Endothelial cell (in vitro differentiated cells): Measurements from ENCODE around the gene TTC9B. TPM values are rescaled to one million over a fixed set of nuclear protein-coding genes. Genes with fewer than 3 reads are reported as not detected.

Experiments used
- DNase-seq: peaks from one replicate; pipeline ENCODE4 v3.0.0; 2021; ENCODE audit warnings: low spot score
- H3K27ac Mint-ChIP-seq: one replicate; pipeline ENCODE4 v1.8.0; 2021; ENCODE audit warnings: mixed read lengths, inconsistent platforms; ENCODE audit not compliant: unreplicated experiment
- H3K27me3 Mint-ChIP-seq: one replicate; pipeline ENCODE4 v1.8.0; 2021; ENCODE audit warnings: mild to moderate bottlenecking, moderate library complexity, mixed read lengths, inconsistent platforms; ENCODE audit not compliant: unreplicated experiment
- H3K36me3 Mint-ChIP-seq: one replicate; pipeline ENCODE4 v1.8.0; 2021; ENCODE audit warnings: mild to moderate bottlenecking, low read depth, mixed read lengths, inconsistent platforms; ENCODE audit not compliant: unreplicated experiment
- H3K4me1 Mint-ChIP-seq: one replicate; pipeline ENCODE4 v1.8.0; 2021; ENCODE audit warnings: mild to moderate bottlenecking, mixed read lengths, inconsistent platforms; ENCODE audit not compliant: unreplicated experiment
- H3K4me3 Mint-ChIP-seq: one replicate; pipeline ENCODE4 v1.8.0; 2021; ENCODE audit warnings: mild to moderate bottlenecking, mixed read lengths, inconsistent platforms; ENCODE audit not compliant: unreplicated experiment
- H3K9me3 Mint-ChIP-seq: one replicate; pipeline ENCODE4 v1.8.0; 2021; ENCODE audit warnings: mixed read lengths, inconsistent platforms; ENCODE audit not compliant: unreplicated experiment
- total RNA-seq: library from RNA; stranded (reverse); fragmentation: NEBNext Ultra II Directional; extraction: Animal tissue kit (Norgen Biotek cat#: 25700); gene quantifications from one replicate; pipeline ENCODE4 v1.2.1, GENCODE V29; 2021; ENCODE audit not compliant: unreplicated experiment
- TF ChIP-seq, protein P1 (sequence below): fragments of 200-600 bp; sonication (generic); IDR thresholded peaks from one replicate; pipeline ENCODE4 v1.5.0; 2021; ENCODE audit warnings: antibody characterized with exemption; ENCODE audit not compliant: unreplicated experiment

The TTC9B gene
- total RNA-seq, 1 donor from 2014 or later = 1.1 TPM

DNA sequence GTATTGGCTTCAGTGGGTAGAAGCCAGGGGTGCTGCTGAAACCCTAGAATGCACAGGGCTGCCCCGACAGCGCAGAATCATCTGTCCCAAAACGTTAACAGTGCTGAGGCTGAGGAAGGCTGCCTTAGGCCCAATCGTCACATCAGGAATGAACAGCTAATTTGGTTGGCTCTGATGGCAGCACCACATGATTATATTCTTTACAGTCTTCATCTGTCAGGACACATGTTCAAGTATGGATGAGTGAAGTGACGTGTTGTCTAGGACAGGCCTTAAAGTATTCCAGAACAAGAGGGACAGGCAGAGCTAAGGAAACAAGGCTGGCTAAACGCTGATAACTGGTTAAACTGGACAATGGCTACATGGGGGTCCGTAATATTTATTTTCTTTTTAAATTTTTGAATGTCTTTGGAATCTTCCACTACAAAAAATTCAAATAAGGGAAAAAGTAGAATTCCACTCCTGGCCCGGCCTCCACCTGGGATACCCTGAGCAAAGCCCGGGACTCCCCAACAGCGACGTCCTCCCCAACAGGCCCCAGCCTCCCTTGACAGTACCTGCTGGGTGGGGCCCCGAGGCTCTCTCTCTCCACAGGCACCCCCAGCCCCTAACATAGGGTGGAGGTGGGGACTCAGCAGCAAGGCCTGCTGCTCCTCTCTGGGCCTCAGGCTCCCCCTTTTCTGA, 23.1 kb upstream of the TTC9B start:
- no peak for DNase-seq
- Mint-ChIP-seq H3K27ac (no peak overlapping the region), H3K36me3 (peaks cover 22% of the 10 kb centered on the region), H3K27me3 (no peaks in the 10 kb centered on the region), H3K4me1 (peaks cover 2% of the 10 kb centered on the region), H3K9me3 (no peaks in the 10 kb centered on the region), H3K4me3 (no peak overlapping the region)
- TF ChIP-seq, protein P1, sequence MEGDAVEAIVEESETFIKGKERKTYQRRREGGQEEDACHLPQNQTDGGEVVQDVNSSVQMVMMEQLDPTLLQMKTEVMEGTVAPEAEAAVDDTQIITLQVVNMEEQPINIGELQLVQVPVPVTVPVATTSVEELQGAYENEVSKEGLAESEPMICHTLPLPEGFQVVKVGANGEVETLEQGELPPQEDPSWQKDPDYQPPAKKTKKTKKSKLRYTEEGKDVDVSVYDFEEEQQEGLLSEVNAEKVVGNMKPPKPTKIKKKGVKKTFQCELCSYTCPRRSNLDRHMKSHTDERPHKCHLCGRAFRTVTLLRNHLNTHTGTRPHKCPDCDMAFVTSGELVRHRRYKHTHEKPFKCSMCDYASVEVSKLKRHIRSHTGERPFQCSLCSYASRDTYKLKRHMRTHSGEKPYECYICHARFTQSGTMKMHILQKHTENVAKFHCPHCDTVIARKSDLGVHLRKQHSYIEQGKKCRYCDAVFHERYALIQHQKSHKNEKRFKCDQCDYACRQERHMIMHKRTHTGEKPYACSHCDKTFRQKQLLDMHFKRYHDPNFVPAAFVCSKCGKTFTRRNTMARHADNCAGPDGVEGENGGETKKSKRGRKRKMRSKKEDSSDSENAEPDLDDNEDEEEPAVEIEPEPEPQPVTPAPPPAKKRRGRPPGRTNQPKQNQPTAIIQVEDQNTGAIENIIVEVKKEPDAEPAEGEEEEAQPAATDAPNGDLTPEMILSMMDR = no peak

DNA sequence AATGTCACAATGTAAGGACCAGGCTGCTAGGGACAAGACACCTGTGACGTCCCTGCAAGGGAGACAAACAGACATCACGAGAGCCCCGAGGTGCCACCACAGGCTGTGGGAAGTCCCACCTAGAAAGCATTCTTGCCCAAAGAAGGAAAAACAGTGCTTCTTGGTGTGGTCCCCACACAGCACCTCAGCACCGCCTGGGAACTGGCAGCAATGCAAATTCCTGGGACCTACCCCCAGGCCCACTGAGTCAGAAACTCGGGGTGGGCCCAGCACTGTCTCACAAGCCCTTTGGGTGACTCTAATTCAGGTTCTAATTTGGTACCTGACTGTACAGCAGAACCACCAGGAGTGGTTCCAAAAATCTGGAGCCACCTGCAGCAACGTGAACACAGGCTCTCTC, 22.1 kb upstream of the TTC9B start:
- no peak overlapping the region for H3K27ac Mint-ChIP-seq
- TF ChIP-seq, protein P1 = no peak

DNA sequence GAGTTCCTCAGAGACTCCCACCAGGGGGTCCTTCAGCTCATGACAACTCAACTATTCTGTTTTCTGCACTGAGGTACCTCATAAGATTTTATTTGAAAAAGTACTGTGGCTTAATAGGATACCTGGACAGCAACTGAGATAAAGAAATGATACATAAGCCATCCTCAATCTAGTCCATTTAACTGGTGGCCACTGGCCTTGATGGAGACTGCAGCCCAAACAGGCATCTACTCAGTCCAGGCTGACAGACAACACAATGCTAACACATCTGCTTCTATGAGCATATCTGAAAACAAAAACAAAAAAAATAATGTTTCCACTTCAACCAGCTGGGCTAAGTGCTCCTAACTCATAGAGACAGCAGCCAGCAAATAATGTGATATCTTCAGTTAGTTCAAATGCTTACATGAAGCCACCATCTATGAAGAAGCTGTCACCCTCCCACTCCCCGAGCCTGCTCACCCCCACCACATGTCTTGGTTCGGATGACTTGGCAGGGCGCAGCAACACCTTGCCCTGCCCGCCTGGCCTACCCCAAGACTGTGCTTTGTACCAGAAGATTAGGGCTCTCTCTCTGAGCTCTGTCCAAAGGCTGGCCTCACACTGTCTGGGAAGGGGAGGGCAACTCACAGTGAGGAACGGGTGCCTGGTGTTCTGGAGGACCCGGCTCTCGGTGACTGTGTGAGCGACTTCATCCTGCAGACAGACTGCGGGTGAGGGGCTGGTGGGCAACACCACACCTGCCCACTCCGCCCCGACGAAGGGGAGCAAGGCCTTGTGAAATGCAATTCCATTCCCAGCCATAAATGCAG, 21.4 kb upstream of the TTC9B start:
- no peak overlapping the region for H3K27ac Mint-ChIP-seq
- H3K36me3 Mint-ChIP-seq = peaks cover 21% of the 10 kb centered on the region
- H3K4me1 Mint-ChIP-seq = peaks cover 2% of the 10 kb centered on the region
- H3K9me3 Mint-ChIP-seq = no peaks in the 10 kb centered on the region
- TF ChIP-seq, protein P1 = no peak
- no peaks in the 10 kb centered on the region for H3K27me3 Mint-ChIP-seq
- no peak for DNase-seq
- no peak overlapping the region for H3K4me3 Mint-ChIP-seq

More for the DNA sequence above, 22.1 kb upstream of the TTC9B start:
- no peak for DNase-seq
- Mint-ChIP-seq H3K4me3 (no peak overlapping the region), H3K27me3 (no peaks in the 10 kb centered on the region), H3K36me3 (peaks cover 21% of the 10 kb centered on the region), H3K4me1 (peaks cover 2% of the 10 kb centered on the region), H3K9me3 (no peaks in the 10 kb centered on the region)

DNA sequence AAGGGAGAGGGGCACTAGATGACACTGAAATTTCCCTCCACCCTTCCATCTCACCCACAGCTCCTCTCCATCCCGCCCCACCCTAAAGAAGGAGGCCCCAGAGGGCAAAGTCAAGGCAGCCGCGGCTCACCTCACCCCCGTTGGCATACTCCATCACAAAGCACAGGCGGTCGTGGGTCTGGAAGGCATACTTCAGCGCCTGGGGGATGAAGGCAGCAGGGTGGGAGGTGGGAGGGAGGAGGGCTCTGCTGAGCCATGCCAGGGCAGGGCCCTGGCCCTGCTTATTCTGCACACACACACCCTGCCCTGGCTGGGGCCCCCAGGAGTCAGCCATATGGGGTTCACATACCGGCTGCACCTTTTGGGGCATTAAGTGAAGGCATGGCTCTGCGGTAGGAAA, 20.6 kb upstream of the TTC9B start:
- H3K27ac Mint-ChIP-seq = no peak overlapping the region
- no peak for DNase-seq
- TF ChIP-seq, protein P1 = no peak
- H3K36me3 Mint-ChIP-seq = peaks cover 21% of the 10 kb centered on the region
- no peaks in the 10 kb centered on the region for H3K9me3 Mint-ChIP-seq
- H3K27me3 Mint-ChIP-seq = peaks cover 2% of the 10 kb centered on the region
- no peak overlapping the region for H3K4me3 Mint-ChIP-seq
- peaks cover 2% of the 10 kb centered on the region for H3K4me1 Mint-ChIP-seq

DNA sequence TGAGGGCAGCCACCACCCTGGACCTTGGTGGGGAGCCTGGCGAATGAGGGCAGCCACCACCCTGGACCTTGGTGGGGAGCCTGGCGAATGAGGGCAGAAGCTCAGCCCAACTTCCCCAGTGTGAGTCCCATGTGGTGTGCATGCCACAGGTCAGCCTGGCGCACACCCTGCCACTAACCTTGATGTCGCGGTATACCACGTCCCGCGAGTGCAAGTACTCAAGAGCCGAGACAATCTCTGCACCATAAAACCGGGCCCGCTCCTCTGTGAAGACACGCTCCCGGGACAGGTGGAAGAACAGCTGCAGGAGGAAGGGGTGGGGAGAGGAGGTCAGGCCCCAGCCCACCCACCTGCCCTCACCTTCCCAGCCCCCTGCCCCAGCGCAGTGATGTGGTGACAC, 19.6 kb upstream of the TTC9B start:
- peaks cover 2% of the 10 kb centered on the region for H3K27me3 Mint-ChIP-seq
- no peak for DNase-seq
- H3K36me3 Mint-ChIP-seq = peaks cover 21% of the 10 kb centered on the region
- TF ChIP-seq, protein P1 = no peak
- no peaks in the 10 kb centered on the region for H3K9me3 Mint-ChIP-seq
- H3K27ac Mint-ChIP-seq = no peak overlapping the region
- peaks cover 2% of the 10 kb centered on the region for H3K4me1 Mint-ChIP-seq
- no peak overlapping the region for H3K4me3 Mint-ChIP-seq
